HG02852 (cell line): Measurements from ENCODE around the gene FRMD4A.
"Not testable (repeated sequence)": the region's sequence is repeated elsewhere in the genome, so short reads cannot be mapped to it uniquely, and the experiment has no call there.

Source experiments
- ATAC-seq: cut with Tn5 transposase; IDR thresholded peaks from one replicate; pipeline ENCODE4 v1.9.1; 2021; ENCODE audit warnings: mild to moderate bottlenecking, moderate library complexity; ENCODE audit not compliant: unreplicated experiment

FRMD4A gene

DNA sequence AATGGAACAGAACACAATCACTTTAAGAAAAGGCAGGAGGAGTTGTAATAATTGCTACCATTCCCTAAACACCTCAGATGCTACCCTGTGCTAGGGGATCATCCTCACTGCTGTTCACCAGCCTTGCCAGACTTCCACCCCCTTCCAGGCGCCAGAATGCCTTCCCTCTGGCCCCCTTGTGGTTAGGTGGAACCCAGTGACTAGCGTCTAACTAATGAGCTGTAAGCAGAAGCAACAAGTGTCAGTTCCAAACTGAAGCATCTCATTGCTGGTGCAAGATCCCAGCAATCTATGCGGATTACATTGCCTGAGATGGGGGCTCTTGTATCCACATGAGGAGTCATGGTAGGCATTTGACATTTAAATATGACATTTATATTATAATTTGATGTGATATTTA is 86.6 kb downstream of the FRMD4A start:
- no peak for ATAC-seq

DNA sequence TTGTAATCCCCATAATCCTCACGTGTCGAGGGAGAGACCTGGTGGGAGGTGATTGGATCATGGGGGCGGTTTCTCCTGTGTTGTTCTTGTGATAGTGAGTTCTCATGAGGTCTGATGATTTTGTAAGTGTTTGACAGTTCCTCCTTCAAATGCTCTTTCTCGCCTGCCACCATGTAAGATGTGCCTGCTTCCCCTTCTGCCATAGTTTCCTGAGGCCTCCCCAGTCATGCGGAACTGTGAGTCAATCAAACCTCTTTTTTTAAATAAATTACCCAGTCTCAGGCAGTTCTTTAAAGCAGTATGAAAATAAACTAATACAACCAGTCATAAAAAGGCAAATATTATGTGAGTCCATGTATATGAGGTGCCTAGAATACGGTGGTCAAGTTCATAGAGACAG is 87.5 kb downstream of the FRMD4A start:
- ATAC-seq: no peak

DNA sequence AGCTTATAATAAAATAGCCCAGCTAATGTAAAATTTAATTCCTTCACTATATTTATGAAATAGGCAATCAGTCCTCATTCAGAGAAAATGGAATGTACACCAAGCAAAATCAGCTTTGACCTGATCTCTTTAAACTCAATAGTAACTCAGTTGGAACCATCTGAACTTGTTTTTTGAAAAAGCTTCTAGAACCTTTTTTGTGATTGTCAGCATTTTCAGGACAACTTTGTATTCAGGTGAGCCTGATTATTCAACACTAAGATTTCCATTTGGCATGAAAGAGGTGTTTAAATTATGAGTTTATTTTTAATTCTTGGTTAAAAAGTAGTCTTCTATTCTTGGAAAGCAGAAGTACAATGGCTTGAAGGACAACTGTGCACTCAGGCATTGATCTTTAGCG is 89.5 kb downstream of the FRMD4A start:
- ATAC-seq: no peak

DNA sequence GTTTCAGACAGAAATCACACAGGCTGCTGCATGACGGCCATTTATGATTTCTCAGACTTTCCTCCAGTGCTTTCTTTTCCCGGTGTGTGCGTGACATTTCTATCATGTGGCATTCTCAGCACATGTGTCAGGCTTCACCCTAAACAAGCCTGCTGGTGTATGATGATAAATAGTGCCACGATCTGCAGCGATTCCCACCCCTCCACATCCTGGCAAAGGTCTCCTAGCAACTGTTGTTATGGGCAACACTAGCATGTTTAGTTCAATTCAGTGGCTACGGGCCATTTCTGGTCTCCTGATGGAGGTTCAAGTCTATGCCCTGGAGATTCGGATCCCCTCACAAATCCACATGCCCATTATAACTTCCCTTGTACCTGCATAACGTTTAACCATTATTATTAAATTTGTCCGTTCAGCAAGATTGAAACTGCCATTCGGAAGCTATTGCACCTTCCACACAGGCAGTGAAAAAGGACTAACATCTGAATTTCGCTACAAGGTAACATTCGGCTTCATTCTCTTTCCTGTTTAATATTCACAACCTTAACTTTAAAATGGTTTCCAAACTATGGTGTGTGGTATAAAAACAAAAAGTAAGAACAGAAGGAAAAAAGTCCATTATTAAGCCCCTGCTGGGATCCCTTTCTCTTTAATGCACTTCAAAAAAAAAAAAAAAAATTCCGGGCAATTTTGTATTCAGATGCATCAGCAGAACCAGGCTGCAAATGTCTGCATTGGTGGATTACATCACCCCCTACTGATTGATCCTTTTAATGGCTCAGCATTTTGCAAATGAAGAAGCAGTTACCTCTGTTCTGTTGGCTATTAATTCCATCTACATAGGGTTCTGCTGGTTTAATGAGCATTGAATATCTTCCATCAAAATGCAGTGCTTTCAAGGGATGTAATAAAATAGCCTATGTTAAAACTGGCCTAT is 90.2 kb downstream of the FRMD4A start:
- no peak for ATAC-seq

DNA sequence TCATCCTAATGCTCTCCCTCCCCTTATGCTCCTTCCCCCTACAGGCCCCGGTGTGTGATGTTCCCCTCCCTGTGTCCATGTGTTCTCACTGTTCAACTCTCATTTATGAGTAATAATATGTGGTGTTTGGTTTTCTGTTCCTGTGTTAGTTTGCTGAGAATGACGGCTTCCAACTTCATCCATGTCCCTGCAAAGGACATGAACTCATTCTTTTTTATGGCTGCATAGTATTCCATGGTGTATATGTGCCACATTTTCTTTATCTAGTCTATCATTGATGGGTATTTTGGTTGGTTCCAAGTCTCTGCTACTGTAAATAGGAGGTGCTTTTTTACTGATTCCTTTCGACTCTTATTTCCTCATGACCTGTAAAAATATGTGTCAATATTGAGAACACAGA is 92.1 kb downstream of the FRMD4A start:
- ATAC-seq: not testable (repeated sequence)

DNA sequence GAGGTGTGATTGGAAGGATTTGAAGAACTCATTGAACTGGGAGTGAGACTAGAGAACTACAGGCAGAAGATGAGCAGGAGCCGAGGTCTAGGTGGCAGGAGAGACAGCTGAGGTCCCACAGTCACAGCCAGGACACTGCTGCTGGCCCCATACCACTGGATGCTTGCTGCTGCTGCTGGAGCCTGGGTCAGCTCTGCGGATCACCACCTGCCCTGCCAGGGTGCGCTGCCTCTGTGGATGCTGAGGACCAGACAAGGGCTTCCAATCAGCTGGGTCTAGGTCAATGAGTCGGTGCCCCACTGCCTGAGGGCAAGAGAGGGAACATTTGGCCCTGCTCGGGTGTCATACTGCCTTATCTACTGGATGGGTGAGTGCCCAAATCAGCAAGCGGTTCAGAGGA is 94.4 kb downstream of the FRMD4A start:
- no peak for ATAC-seq

DNA sequence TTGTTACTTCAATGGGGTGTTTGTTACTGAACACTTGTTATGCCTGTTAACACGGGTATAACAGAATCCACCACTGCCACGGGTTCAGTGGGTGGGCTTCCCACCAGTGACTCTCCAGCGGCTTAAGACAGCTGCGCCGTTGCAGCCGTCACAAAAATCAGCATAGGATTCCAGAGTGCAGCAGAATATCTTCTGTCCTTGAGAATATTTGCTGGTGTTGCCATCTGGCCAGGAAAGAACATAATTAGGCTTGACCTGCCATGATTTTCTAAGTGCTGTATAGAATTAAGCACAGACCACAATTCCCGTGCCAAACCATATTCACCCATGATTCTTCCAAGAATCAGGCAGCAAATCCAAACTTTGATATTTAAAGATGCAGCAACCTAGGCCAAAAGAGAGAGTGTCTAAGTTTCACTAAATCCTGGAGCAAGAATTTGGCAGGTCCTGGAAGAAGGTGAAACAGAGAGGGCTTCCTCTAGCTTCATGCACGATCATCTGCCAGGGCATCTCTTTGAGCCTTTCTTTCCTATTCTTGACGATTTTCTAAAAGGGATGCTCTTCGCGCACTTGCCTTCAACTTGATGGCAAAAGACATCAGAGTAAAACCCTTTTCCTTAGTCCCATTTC is 95.0 kb downstream of the FRMD4A start:
- no peak for ATAC-seq

DNA sequence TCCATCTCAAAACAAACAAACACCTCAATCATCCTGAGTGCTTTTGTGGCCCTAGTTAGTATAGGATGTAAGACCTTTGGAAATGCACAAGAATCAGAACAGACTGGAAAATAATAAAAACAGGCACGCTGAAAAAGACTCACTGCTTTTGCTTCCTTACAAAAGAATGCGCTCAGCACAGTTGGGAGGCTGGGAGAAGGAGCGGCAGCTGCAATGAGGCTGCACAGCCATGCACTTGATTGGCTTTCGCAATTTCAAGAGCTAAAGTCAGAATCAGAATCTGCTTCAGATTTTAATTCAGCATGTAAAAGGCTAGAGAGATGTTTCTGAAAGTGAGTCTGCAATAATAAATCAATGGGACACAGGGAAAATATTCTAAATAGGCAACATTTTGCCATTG is 97.2 kb downstream of the FRMD4A start:
- ATAC-seq: no peak

DNA sequence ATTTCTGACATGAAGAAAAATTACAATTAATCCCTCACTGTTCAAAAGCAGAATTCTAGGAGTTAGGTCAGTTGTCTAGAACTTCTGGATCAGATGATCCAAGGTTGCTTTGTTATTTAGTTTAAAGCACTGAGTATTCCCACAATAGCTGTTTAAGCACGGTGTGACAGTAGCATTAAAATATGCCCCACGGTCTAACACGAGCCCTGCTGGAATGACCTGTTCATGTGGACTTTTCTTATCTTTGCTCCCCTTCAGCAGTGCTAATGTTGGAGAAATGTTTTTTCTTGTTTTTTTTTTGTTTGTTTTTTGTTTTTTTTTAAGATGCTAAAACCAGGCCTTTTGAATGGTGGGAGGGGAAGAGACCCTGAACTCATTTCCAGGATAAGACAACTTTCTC is 101.9 kb downstream of the FRMD4A start:
- not testable (repeated sequence) for ATAC-seq

DNA sequence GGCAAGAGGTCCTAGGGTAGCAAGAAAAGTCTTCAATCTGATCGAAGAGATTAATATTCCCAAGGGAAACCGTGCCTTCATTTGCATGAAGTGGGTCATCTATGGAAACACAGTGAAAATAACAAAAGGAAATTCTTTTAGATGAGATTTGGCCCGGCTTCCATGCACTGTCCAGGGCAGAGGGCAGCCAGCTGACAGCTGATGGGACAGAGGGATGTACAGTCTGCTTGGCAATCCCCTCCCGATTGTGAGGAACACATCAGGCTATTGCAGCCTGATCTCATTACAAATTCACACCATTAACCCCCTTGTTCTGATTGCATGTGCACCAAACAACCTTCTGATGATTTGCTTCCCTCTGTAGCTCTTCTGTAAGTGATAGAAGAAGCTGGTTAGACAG is 105.3 kb downstream of the FRMD4A start:
- no peak for ATAC-seq

DNA sequence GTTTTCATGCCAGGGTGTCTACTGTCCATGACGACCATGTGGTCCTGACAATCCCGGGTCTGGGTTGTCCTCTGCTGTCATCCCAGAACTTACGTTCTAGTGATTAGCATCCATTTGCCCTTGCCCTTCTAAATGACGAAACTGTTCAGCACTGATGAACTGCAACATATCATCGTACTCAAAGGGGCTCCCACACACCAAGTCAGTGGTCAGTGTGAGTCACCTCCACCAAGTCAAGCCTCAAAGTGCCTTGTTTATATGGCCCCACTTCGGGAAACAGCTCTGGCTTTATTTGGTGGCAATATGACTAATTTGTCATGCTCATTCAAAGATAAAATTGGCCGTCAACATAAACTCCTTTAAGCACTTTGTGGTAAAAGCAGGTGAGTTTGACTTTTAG is 110.7 kb downstream of the FRMD4A start:
- ATAC-seq: no peak

DNA sequence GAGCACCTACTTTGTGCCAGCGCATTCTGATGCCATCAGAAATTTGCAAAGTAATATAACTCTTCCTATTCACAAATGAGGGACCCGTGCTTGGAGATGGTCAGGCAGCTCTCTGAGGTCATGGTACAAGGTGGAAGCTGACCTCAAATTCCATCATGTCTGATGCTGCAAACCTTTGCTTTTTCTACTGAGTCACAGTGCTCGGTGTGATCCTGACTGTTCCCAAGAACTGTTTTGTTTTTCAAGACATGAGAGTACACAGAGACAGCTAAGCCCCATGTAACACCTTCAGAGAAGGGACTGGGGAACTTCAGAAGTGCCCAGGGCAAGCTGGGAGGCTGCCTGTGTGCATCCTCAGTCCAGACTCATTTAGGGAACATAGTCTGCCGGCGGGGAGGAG is 111.3 kb downstream of the FRMD4A start:
- ATAC-seq: no peak

DNA sequence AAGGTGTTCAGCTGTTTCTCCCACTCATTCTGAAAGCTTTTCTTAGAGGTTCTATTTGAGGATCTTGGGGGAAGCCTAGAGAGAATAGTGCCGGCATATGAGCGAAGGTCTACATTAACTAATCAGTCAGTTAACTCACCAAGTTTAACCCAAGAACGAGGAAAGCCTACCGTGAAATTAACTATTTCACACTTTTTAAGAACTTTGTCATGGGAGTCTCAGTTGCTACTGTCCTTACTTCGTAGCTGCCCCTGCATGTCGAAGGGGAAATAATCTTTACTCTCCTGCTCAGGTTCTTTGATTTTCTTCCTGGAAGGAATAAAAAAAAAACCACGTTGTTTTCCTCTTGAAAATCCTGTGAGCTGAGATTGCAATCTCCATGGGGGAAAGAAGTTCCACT is 115.1 kb downstream of the FRMD4A start:
- ATAC-seq: no peak

DNA sequence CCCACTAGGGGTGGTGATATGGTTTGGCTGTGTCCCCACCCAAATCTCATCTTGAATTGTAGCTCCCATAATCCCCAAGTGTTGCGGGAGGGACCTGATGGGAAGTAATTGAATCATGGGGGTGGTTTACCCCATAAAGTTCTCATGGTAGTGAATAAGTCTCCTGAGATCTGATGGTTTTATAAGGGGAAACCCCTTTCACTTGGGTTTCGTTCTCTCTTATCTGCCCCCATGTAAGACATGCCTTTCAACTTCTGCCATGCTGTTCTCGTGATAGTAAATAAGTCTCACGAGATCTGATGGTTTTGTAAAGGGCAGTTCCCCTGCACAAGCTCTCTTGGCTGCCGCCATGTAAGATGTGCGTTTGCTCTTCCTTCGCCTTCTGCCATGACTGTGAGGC is 117.0 kb downstream of the FRMD4A start:
- ATAC-seq: not testable (repeated sequence)

DNA sequence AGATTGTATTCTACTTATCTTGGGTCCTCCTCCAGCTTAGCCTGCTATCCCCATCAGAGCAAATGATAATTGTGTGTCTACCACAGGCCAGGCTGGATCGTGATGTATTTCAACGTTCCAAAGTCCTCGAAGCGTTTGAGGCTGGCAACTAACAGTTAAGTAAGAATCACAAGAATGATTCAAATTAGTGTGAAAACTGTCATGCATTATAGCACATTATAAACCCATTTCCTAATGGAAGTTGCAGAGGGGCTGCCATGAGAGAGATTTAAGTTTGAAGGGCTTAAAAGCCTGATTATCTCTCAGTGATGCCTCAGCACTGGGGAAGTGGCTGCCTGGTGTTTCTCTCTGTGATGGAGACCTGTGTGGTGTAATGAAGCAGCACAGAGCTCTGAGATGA is 119.1 kb downstream of the FRMD4A start:
- ATAC-seq: no peak

DNA sequence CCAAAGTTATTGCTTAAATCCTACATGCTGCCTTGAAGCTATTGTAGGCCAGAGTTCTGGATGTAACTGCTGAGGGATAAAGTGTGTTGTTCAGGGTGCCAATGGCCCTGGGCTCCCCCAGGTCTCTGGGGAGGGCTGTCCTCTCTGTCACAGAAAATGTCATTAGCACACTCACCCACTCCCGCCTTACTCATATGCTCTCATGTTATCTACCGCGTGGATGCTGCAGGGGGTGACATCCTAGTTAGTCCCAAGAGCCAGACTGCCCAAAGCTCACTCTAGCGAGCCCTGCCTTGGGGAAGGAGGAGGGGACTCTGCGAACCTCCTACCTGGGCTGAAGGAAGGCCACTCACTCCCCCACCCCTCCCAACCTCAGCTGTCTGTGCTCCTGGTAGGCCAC is 122.5 kb downstream of the FRMD4A start:
- no peak for ATAC-seq

DNA sequence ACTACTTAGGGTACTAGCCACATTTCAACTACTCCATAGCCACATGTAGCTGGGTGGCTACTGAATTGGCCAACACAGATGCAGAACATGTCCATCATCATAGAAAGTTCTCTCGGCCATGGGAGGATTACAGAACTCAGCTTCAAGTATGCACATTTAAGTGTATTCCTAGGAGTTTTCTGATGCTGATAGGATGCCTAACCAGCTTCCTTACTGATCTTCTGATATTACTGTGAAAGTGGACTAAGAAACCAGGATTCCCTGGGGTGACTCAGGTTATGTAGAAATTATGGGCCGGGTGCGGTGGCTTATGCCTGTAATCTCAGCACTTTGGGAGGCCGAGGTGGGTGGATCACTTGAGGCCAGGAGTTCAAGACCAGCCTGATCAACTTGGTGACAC is 125.5 kb downstream of the FRMD4A start:
- ATAC-seq: no peak

DNA sequence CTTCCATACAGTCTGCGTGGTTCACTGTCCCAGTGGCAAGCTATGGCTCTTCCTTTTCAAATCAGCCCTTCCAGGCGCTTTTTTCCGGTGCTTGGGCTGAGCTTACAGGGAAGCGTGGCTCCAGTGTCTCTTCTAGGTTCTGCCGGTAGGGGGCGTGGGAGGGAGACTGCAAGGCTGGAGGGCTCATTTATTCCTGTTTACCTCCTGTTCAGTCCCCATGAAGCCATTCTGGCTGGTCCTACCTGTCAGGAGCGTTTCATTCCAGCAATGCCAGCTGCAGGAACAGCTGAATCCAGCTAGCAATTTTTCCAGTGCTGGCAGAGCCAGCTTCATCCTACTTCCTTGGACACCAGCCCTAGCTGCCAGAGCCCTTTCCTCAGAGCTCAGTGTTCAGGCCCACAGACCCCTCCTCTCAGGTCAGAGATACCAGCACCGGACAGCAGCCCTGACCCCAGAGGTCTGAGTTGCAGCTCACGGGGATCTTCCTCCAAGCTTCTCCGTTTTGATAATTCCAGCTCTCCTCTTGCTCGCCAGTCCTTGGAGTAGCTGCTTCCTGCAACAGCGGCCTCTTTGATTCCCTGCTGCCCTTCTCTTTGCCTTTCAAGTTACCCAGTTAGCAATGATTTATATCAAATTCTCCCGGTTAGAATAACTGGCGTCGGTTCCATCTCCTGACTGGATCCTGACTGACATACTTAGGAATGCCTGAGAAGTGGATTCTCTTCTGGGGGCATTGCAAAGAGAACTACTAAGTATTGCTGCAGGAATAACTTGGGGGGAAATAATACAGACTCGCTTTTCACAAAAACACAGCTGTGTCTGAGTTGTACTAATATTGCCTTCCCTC is 129.8 kb downstream of the FRMD4A start:
- ATAC-seq: no peak

DNA sequence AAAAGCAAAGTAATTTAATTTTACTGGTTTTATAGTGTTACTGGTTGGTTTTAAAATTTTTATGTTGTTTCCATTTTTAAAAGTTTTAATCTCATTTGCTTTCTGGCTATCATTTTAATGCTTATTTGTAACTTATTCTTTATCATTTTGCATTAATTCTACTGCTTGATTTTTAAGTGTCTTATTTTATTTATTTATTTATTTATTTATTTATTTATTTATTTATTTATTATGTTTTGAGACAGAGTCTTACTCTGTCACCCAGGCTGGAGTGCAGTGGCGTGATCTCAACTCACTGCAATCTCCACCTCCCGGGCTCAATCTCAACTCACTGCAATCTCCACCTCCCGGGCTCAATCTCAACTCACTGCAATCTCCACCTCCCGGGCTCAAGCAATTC is 131.6 kb downstream of the FRMD4A start:
- ATAC-seq: not testable (repeated sequence)

DNA sequence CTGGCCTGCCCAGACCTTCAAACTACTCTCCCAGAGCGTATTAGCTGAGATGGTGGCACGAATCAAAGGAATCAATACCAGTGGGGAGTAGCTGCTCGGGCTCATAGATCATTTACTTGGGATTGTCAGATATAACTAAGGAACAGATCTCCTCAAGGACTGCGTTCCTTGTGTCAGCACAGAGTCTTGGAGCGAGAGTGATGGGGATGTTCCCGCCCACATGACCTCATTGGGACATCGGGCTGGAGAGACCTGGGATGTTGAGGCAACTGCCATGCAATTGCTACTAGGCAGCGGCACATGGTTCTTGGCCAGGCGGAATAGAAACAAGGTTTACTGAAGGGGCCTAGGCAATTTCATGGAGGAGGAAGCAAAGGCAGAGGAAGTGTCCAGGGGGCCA is 132.6 kb downstream of the FRMD4A start:
- ATAC-seq: no peak

DNA sequence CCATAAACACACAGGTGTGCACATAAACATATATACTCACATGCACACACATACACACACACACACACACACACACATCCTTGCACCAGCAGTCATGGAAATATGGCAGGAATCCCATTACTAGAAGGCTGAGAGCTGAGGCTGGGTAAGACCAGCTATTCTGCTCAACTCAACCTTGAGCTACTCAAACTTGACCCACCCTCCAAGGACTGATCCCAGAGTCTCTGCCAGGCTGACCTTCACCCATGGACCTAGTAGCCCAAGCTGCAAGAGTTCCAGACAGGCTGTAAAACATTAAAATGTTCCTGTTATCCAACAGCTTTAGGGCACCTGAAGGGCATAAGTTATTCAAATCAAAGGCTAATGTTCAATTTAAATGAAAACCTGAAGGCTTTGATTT is 134.6 kb downstream of the FRMD4A start:
- ATAC-seq: no peak

DNA sequence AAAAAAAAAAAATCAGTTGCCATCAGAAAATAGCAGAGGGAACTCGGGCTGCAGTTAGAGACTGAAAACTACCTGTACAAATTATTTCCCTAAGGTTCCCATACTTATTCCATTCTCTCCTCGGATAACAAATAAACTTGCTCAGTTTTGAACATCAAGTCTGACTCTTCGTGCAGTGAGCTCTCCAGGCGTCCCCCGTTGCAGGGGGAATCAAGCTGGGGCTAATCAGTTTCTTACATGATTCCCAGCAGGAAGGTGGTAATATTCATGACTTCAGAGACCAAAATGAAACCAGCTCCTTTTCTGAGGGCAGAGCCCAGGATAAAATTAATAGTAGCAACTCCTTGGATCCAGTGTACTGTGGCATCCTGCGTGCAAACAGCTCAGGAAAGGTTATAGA is 135.3 kb downstream of the FRMD4A start:
- ATAC-seq: no peak
